Neuronal stem cell (in vitro differentiated cells): ENCODE measurements around the gene FCGR3A.

Experiments used
- DNase-seq: peaks from one replicate; pipeline ENCODE4 v3.0.0-alpha.2; 2013; ENCODE audit warnings: low spot score
- H2AFZ ChIP-seq: one replicate; pipeline ENCODE4 v1.6.1; 2013; ENCODE audit warnings: mild to moderate bottlenecking, low read length, inconsistent platforms
- H2AK5ac ChIP-seq: 2 replicates; pipeline ENCODE4 v1.6.1; 2013; ENCODE audit warnings: low read depth, mild to moderate bottlenecking, inconsistent platforms, low read length, moderate library complexity, mixed read lengths
- H2BK120ac ChIP-seq: 2 replicates; pipeline ENCODE4 v1.6.1; 2013; ENCODE audit warnings: low read depth, mild to moderate bottlenecking, inconsistent platforms, low read length, moderate library complexity, mixed read lengths
- H2BK12ac ChIP-seq: one replicate; pipeline ENCODE4 v1.6.1; 2013; ENCODE audit warnings: low read length, inconsistent platforms
- H2BK15ac ChIP-seq: 2 replicates; pipeline ENCODE4 v1.6.1; 2013; ENCODE audit warnings: mild to moderate bottlenecking, low read length, inconsistent platforms, mixed read lengths
- H2BK5ac ChIP-seq: one replicate; pipeline ENCODE4 v1.6.1; 2013; ENCODE audit warnings: inconsistent platforms, mild to moderate bottlenecking, low read length, moderate library complexity
- H3K14ac ChIP-seq: one replicate; pipeline ENCODE4 v1.6.1; 2013; ENCODE audit warnings: low read length, inconsistent platforms
- H3K18ac ChIP-seq: 2 replicates; pipeline ENCODE4 v1.6.1; 2013; ENCODE audit warnings: low read length, inconsistent platforms
- H3K23ac ChIP-seq: 2 replicates; pipeline ENCODE4 v1.6.1; 2013; ENCODE audit warnings: low read depth, mild to moderate bottlenecking, mixed read lengths, low read length, inconsistent platforms; ENCODE audit not compliant: poor library complexity
- H3K27ac ChIP-seq: replicated peaks from 3 replicates; pipeline ENCODE4 v1.5.1; 2013; ENCODE audit warnings: low read length, inconsistent platforms
- H3K27me3 ChIP-seq, 3 experiments: 2 replicates each; pipeline ENCODE4 v1.6.1; 2013; ENCODE audit warnings: low read length in 3 of 3, mild to moderate bottlenecking in 2 of 3, inconsistent platforms in 1 of 3, low read depth in 1 of 3, mixed read lengths in 1 of 3, moderate library complexity in 1 of 3; ENCODE audit not compliant: control insufficient read depth in 3 of 3, insufficient read depth in 3 of 3
- H3K36me3 ChIP-seq, 2 donors: replicated peaks in 1 of 2; 2 replicates each; pipeline ENCODE4 v1.6.1; 2013; ENCODE audit warnings: low read length in 2 of 2; ENCODE audit not compliant: control insufficient read depth in 2 of 2, insufficient read depth in 2 of 2
- H3K4ac ChIP-seq: 2 replicates; pipeline ENCODE4 v1.6.1; 2013; ENCODE audit warnings: inconsistent platforms, mild to moderate bottlenecking, low read length, moderate library complexity
- H3K4me1 ChIP-seq, 2 donors: 1 replicate in 1 of 2; 2 replicates in 1 of 2; pipeline ENCODE4 v1.6.1; 2013; ENCODE audit warnings: low read length in 2 of 2, low read depth in 1 of 2; ENCODE audit not compliant: control insufficient read depth in 2 of 2, insufficient read depth in 1 of 2
- H3K4me2 ChIP-seq: one replicate; pipeline ENCODE4 v1.6.1; 2013; ENCODE audit warnings: mild to moderate bottlenecking, low read length, inconsistent platforms; ENCODE audit not compliant: insufficient read depth, poor library complexity, severe bottlenecking
- H3K4me3 ChIP-seq, 2 donors: 2 replicates each; pipeline ENCODE4 v1.5.1; 2013; ENCODE audit warnings: low read length in 2 of 2, mild to moderate bottlenecking in 2 of 2, inconsistent platforms in 1 of 2, moderate library complexity in 1 of 2
- H3K79me1 ChIP-seq: one replicate; pipeline ENCODE4 v1.6.1; 2013; ENCODE audit warnings: low read depth, mild to moderate bottlenecking, inconsistent platforms, low read length, moderate library complexity
- H3K9ac ChIP-seq: one replicate; pipeline ENCODE4 v1.6.1; 2013; ENCODE audit warnings: mild to moderate bottlenecking, low read depth, low read length, inconsistent platforms; ENCODE audit not compliant: poor library complexity
- H3K9me3 ChIP-seq, 2 donors: replicated peaks in 1 of 2; 2 replicates each; pipeline versions ENCODE3 to v1.6.1; 2013; ENCODE audit warnings: low read length in 2 of 2, mild to moderate bottlenecking in 2 of 2, inconsistent platforms in 1 of 2, low read depth in 1 of 2, mixed read lengths in 1 of 2, moderate library complexity in 1 of 2; ENCODE audit not compliant: control insufficient read depth in 2 of 2, insufficient read depth in 1 of 2
- H4K8ac ChIP-seq: one replicate; pipeline ENCODE4 v1.6.1; 2013; ENCODE audit warnings: low read depth, mild to moderate bottlenecking, inconsistent platforms, low read length, moderate library complexity
- H4K91ac ChIP-seq: one replicate; pipeline ENCODE4 v1.6.1; 2013; ENCODE audit warnings: low read length, low read depth, mild to moderate bottlenecking, inconsistent platforms; ENCODE audit not compliant: poor library complexity
- WGBS, 2 donors: extraction: QIAGEN DNeasy Blood & Tissue Kit; methylation state at CpG; one replicate each; pipeline ENCODE4 v1.1.7; 2013; ENCODE audit warnings: missing lambda C conversion rate in 2 of 2, mixed read lengths in 1 of 2; ENCODE audit not compliant: insufficient read length in 2 of 2, insufficient replicate concordance in 1 of 2; ENCODE audit errors: extremely low coverage in 2 of 2; 5-methylcytosine and 5-hydroxymethylcytosine counted together

Gene FCGR3A

GRCh38 chr1:161505686-161506085 lies 43.9 kb downstream of the FCGR3A start:
- Histone ChIP-seq H3K4me3 (no peak overlapping the region), H3K9ac (no peak overlapping the region), H3K27me3 (peaks cover 0 to 3% (median 2%) of the 10 kb centered on the region in 3 experiments), H2AK5ac (no peak overlapping the region), H3K4me2 (no peak overlapping the region), H3K14ac (no peak overlapping the region), H2BK15ac (no peak overlapping the region), H3K27ac (no peak overlapping the region), H3K79me1 (no peaks in the 10 kb centered on the region), H2BK120ac (no peak overlapping the region), H3K4me1 (no peaks in the 10 kb centered on the region), H3K4ac (no peak overlapping the region), H2BK12ac (no peak overlapping the region), H3K18ac (no peak overlapping the region), H3K23ac (no peak overlapping the region), H2BK5ac (no peak overlapping the region), H3K36me3 (no peaks in the 10 kb centered on the region), H4K8ac (no peak overlapping the region), H3K9me3 (no peaks in the 10 kb centered on the region), H2AFZ (no peak overlapping the region), H4K91ac (no peak overlapping the region)
- no CpG with 5 or more reads among the region's 6 CpGs for WGBS, 2 donors
- DNase-seq = no peak

- no peak overlapping the region for H2BK12ac ChIP-seq
- H3K18ac ChIP-seq = no peak overlapping the region
- no peaks in the 10 kb centered on the region for H3K79me1 ChIP-seq
- no peak overlapping the region for H3K14ac ChIP-seq
- H3K36me3 ChIP-seq = no peaks in the 10 kb centered on the region
- H2AFZ ChIP-seq = no peak overlapping the region
- H4K8ac ChIP-seq = no peak overlapping the region
- no peak overlapping the region for H3K9ac ChIP-seq
- no peak overlapping the region for H3K4me3 ChIP-seq
- no peak for DNase-seq
- H3K4me2 ChIP-seq = no peak overlapping the region
- no peak overlapping the region for H3K4ac ChIP-seq
- no peaks in the 10 kb centered on the region for H3K9me3 ChIP-seq
- H3K27ac ChIP-seq = no peak overlapping the region
- no peak overlapping the region for H3K23ac ChIP-seq
- no peak overlapping the region for H4K91ac ChIP-seq
- peaks cover 0 to 3% (median 2%) of the 10 kb centered on the region in 3 experiments for H3K27me3 ChIP-seq
- no peaks in the 10 kb centered on the region for H3K4me1 ChIP-seq
- no peak overlapping the region for H2BK15ac ChIP-seq
- H2AK5ac ChIP-seq = no peak overlapping the region
- no peak overlapping the region for H2BK120ac ChIP-seq
- H2BK5ac ChIP-seq = no peak overlapping the region
Observed at GRCh38 chr1:161503394-161503748, 46.2 kb downstream of the FCGR3A start.

DNA sequence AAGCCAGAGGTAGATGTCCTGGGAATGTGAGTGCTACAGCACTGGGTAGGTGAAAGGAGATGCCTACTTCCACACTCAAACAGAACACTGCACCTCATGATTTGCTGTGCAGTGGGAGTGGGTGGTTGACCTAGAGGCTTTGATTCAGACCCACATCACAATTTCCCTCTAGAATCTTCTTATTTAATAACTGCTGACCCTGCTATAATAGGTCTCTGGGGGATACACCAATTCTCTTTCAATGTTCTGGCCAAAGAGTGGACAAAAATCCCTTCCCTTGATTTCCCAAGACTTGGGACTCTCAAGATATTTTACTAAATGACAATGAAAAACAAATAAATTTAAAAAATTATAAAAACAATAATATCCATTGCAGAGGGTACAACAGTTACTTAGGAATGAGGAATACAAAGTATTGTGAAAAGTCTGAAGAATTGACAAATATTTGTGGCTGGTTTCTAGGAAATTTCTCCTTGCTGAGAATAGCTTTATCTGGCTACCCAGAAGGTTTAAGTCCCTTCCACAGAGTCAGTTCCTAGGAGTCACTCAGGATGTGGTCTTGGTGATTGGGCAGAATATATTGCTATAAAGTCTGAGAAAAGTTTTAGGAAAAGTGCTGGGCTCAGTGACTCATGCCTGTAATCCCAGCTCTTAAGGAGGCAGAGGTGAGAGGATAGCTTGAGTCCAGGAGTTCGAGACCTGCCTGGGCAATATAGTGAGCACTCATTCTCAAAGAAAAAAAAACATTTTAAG lies 46.8 kb downstream of the FCGR3A start:
- H3K36me3 ChIP-seq = no peaks in the 10 kb centered on the region
- no peak overlapping the region for H2BK12ac ChIP-seq
- peaks cover 0 to 5% (median 2%) of the 10 kb centered on the region in 3 experiments for H3K27me3 ChIP-seq
- H3K9me3 ChIP-seq = no peaks in the 10 kb centered on the region
- H3K23ac ChIP-seq = no peak overlapping the region
- H3K4ac ChIP-seq = no peak overlapping the region
- H3K4me2 ChIP-seq = no peak overlapping the region
- no peaks in the 10 kb centered on the region for H3K79me1 ChIP-seq
- DNase-seq = no peak
- no peak overlapping the region for H2BK15ac ChIP-seq
- H3K14ac ChIP-seq = no peak overlapping the region
- H2AFZ ChIP-seq = no peak overlapping the region
- WGBS, 2 donors = no CpG with 5 or more reads among the region's 1 CpG
- H2BK5ac ChIP-seq = no peak overlapping the region
- H3K27ac ChIP-seq = no peak overlapping the region
- no peak overlapping the region for H2AK5ac ChIP-seq
- H3K4me3 ChIP-seq = no peak overlapping the region
- H4K8ac ChIP-seq = no peak overlapping the region
- H2BK120ac ChIP-seq = no peak overlapping the region
- no peaks in the 10 kb centered on the region for H3K4me1 ChIP-seq
- no peak overlapping the region for H4K91ac ChIP-seq
- no peak overlapping the region for H3K18ac ChIP-seq
- H3K9ac ChIP-seq = no peak overlapping the region

DNA sequence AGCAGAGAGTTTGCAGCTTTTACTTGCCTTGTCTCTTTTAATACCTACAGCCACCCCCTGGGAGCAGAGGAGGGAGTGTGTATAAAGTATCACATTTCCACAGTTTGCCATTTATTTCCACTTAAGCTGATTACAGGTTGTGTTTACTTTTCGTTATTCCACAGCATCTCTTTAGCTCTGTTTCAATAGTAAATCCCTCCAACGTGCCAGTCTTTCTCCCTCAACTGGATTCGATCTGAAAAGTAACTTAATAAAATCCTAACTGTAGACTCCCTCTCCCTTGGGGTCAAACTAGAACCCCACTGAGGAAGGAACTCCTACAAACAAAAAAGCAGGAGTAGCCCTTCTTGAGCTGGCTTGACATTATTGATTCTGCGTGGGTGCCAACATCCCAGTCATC lies 47.4 kb downstream of the FCGR3A start:
- Histone ChIP-seq H2AFZ (no peak overlapping the region), H3K27ac (no peak overlapping the region), H2AK5ac (no peak overlapping the region), H3K79me1 (no peaks in the 10 kb centered on the region), H2BK15ac (no peak overlapping the region), H3K4ac (no peak overlapping the region), H2BK120ac (no peak overlapping the region), H3K9me3 (no peaks in the 10 kb centered on the region), H3K36me3 (no peaks in the 10 kb centered on the region), H3K4me2 (no peak overlapping the region), H4K91ac (no peak overlapping the region), H3K9ac (no peak overlapping the region), H3K18ac (no peak overlapping the region), H3K27me3 (peaks cover 0 to 7% (median 2%) of the 10 kb centered on the region in 3 experiments), H2BK12ac (no peak overlapping the region), H4K8ac (no peak overlapping the region), H3K23ac (no peak overlapping the region), H3K4me3 (no peak overlapping the region), H2BK5ac (no peak overlapping the region), H3K4me1 (no peaks in the 10 kb centered on the region), H3K14ac (no peak overlapping the region)
- DNase-seq = no peak
- WGBS, 2 donors = no CpG with 5 or more reads among the region's 4 CpGs
